ENCODE data around the gene CAPN8. TPM values are rescaled to one million over a fixed set of nuclear protein-coding genes. Genes with fewer than 3 reads are reported as not detected.

The CAPN8 gene
- total and polyA plus RNA-seq, 2 donors, result 0.38 to 2.6 TPM

DNA sequence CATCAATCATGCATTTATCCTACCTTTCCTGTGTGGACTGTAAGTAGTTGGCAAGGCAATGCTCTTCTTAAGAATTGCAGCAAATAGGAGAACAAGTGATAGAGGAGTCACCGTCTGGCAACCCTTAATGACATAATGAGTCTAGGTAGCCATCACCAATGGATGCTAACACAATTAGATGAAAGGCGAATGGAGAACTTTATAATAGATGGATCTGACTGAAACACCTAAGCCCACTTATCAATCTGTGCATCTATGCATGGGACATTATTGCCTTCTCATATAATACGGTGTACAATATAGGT, 18.9 kb upstream of the CAPN8 start:
- Histone ChIP-seq H3K4me1 (ENCODE audit: control insufficient read depth in 2 of 2, insufficient read depth in 2 of 2, low read length in 2 of 2) (no peaks in the 10 kb centered on the region), H3K9me3 (ENCODE audit: control insufficient read depth in 2 of 2, insufficient read depth in 1 of 2, low read length in 1 of 2) (no peaks in the 10 kb centered on the region), H3K36me3 (ENCODE audit: control insufficient read depth in 2 of 2, insufficient read depth in 2 of 2, low read length in 1 of 2) (no peaks in the 10 kb centered on the region), H3K27me3 (ENCODE audit: control insufficient read depth in 2 of 2, insufficient read depth in 1 of 2, low read length in 1 of 2) (peaks cover 0 to 5% of the 10 kb centered on the region in 2 donors), H3K27ac (ENCODE audit: low read depth in 1 of 2, low read length in 1 of 2) (no peak overlapping the region), H3K4me3 (ENCODE audit: low read length in 2 of 2) (no peak overlapping the region)
- WGBS, result 94% methylated on average over 3 of the region's 3 CpGs
- no peak for DNase-seq (ENCODE audit: low read depth in 6 of 9, low spot score in 9 of 9)

DNA sequence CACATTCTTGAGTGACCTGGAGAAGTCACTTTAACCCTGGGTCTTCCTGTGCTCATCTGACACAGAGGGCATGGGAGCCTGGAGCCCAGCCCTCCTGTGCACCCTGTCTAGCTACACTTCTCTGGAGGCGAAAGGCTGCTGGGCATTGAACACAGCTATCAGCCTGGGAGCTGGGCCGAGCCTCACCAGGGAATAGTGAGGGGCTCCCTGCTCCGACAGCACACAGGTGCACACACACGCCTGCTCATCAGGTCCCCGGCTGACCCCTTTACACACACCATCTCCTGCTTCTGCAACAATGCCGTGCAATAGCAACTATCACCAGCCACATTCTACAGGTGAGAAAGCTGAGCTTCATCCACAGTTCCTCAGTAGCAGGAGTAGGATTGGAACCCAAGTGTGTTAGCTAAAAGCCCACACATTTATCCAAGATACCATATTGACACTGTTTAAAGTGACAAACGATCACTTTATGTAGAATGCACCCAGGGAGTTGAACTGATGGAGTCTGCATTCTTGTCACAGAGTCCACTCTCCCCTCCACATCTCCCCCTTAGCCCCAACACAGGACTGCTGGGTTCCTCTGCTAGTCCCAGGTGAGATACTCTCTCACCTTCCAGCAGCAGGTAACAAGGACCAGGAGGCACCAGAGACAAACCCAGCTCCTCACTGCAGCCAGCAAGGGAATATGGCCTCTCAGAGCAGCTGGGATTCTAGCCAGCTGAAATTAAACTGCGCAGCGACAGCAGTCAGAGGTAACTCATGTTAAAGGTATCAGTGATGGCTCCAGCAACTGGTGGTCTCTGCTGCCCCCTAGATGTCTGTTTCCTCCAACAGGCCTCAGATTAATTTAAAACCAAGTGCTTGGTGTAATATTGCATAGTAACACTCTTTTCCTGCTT, 18.3 kb upstream of the CAPN8 start:
- WGBS, result 71% methylated on average over 9 of the region's 9 CpGs
- Histone ChIP-seq H3K9me3 (ENCODE audit: control insufficient read depth in 2 of 2, insufficient read depth in 1 of 2, low read length in 1 of 2) (no peaks in the 10 kb centered on the region), H3K4me3 (ENCODE audit: low read length in 2 of 2) (no peak overlapping the region), H3K27me3 (ENCODE audit: control insufficient read depth in 2 of 2, insufficient read depth in 1 of 2, low read length in 1 of 2) (peaks cover 0 to 5% of the 10 kb centered on the region in 2 donors), H3K36me3 (ENCODE audit: control insufficient read depth in 2 of 2, insufficient read depth in 2 of 2, low read length in 1 of 2) (no peaks in the 10 kb centered on the region), H3K4me1 (ENCODE audit: control insufficient read depth in 2 of 2, insufficient read depth in 2 of 2, low read length in 2 of 2) (no peaks in the 10 kb centered on the region), H3K27ac (ENCODE audit: low read depth in 1 of 2, low read length in 1 of 2) (no peak overlapping the region)
- peak; percentile 29 to 77 (median 53) for DNase-seq (ENCODE audit: low read depth in 6 of 9, low spot score in 9 of 9)

DNA sequence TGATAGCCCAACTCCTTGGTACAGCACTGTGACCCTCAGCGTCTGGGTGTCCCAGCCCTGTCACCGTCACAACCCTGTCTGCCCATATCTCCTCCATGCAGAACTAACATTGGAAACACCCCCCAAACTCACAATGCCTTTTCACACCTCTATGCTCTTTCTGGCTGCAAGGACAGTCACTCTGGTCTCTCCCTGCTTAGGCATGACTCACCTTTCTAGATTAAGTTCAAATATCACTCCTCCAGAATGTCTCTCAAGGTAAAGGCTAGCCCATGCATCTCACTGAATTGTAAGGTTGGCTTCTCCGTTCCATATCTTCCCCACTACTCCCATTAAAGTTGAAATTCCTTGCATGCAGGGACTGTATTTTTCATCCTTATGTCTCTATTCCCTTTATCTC, 17.0 kb upstream of the CAPN8 start:
- Histone ChIP-seq H3K4me3 (ENCODE audit: low read length in 2 of 2) (no peak overlapping the region), H3K9me3 (ENCODE audit: control insufficient read depth in 2 of 2, insufficient read depth in 1 of 2, low read length in 1 of 2) (no peaks in the 10 kb centered on the region), H3K27me3 (ENCODE audit: control insufficient read depth in 2 of 2, insufficient read depth in 1 of 2, low read length in 1 of 2) (peaks cover 0 to 5% of the 10 kb centered on the region in 2 donors), H3K4me1 (ENCODE audit: control insufficient read depth in 2 of 2, insufficient read depth in 2 of 2, low read length in 2 of 2) (no peaks in the 10 kb centered on the region), H3K27ac (ENCODE audit: low read depth in 1 of 2, low read length in 1 of 2) (no peak overlapping the region), H3K36me3 (ENCODE audit: control insufficient read depth in 2 of 2, insufficient read depth in 2 of 2, low read length in 1 of 2) (no peaks in the 10 kb centered on the region)
- WGBS, result 97% methylated on average over 3 of the region's 3 CpGs
- no peak for DNase-seq (ENCODE audit: low read depth in 6 of 9, low spot score in 9 of 9)

DNA sequence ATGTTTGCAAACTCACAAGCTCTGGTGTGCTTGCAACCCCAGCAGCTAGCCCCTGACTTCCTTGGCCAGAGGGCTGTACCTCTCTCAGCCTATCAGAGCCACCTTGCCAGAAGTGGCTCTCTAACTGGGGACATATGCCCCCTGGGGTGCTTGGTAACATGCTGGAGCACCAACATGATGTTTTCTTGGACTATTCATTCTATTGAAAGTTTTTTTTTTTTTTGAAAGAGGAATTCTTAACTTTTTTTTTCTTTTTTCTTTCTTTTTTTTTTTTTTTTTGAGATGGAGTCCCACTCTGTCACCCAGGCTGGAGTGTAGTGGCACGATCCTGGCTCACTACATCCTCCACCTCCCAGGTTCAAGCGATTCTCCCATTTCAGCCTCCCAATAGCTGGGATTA, 14.7 kb upstream of the CAPN8 start:
- Histone ChIP-seq H3K9me3 (ENCODE audit: control insufficient read depth in 2 of 2, insufficient read depth in 1 of 2, low read length in 1 of 2) (no peaks in the 10 kb centered on the region), H3K27ac (ENCODE audit: low read depth in 1 of 2, low read length in 1 of 2) (no peak overlapping the region), H3K27me3 (ENCODE audit: control insufficient read depth in 2 of 2, insufficient read depth in 1 of 2, low read length in 1 of 2) (peaks cover 0 to 5% of the 10 kb centered on the region in 2 donors), H3K36me3 (ENCODE audit: control insufficient read depth in 2 of 2, insufficient read depth in 2 of 2, low read length in 1 of 2) (no peaks in the 10 kb centered on the region), H3K4me3 (ENCODE audit: low read length in 2 of 2) (no peak overlapping the region), H3K4me1 (ENCODE audit: control insufficient read depth in 2 of 2, insufficient read depth in 2 of 2, low read length in 2 of 2) (no peaks in the 10 kb centered on the region)
- no peak for DNase-seq (ENCODE audit: low read depth in 6 of 9, low spot score in 9 of 9)
- 100% methylated on average over 2 of the region's 2 CpGs for WGBS

DNA sequence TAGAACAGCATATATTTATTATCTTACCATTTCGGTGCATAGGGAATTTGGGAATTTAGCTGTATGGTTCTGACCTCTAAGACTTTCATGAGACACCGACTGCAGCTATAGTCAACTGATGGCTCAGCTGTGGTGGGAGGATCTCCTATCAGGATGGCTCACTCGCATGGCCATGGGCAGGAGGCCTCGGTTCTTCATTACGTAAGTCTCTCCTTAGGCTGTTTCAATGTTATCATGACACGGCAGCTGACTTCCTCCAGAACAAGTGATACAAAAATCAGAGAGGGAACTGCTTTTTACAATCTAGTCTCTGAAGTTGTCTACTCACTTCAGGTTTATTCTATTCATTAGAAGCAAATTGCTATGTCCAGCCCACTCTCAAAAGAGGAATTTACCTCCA, 13.3 kb upstream of the CAPN8 start:
- Histone ChIP-seq H3K4me3 (ENCODE audit: low read length in 2 of 2) (no peak overlapping the region), H3K36me3 (ENCODE audit: control insufficient read depth in 2 of 2, insufficient read depth in 2 of 2, low read length in 1 of 2) (no peaks in the 10 kb centered on the region), H3K27me3 (ENCODE audit: control insufficient read depth in 2 of 2, insufficient read depth in 1 of 2, low read length in 1 of 2) (peaks cover 0 to 5% of the 10 kb centered on the region in 2 donors), H3K4me1 (ENCODE audit: control insufficient read depth in 2 of 2, insufficient read depth in 2 of 2, low read length in 2 of 2) (no peaks in the 10 kb centered on the region), H3K27ac (ENCODE audit: low read depth in 1 of 2, low read length in 1 of 2) (no peak overlapping the region), H3K9me3 (ENCODE audit: control insufficient read depth in 2 of 2, insufficient read depth in 1 of 2, low read length in 1 of 2) (peaks cover 0 to 6% of the 10 kb centered on the region in 2 donors)
- 65% methylated on average over 6 of the region's 6 CpGs for WGBS
- no peak for DNase-seq (ENCODE audit: low read depth in 6 of 9, low spot score in 9 of 9)

DNA sequence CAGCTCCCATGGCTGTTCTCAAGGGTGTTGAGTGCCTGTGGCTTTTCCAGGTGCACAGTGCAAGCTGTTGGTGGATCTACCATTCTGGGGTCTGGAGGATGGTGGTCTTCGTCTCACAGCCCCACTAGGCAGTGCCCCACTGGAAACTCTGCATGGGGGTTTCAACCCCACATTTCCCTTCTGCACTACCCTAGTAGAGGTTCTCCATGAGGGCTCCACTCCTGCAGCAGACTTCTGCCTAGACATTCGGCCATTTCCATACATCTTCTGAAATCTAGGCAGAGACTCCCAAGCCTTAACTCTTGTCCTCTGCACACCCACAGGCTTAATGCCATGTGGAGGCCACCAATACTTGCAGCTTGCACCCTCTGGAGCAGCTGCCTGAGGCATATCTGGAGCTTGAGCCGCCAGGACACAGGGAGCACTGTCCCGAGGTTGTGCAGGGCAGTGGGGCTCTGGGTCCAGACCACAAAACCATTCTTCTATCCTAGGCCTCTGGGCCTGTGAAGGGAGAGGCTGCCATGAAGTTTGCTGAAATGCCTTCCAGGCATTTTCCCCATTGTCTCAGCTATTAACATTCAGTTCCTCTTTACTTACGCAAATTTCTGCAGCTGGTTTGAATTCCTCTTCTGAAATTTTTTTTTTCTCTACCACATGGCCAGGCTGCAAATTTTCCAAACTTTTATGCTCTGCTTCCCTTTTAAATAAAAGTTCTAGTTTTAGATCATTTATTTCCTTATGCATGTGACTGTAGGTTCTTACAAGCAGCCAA, 8.8 kb upstream of the CAPN8 start:
- no peak for DNase-seq (ENCODE audit: low read depth in 6 of 9, low spot score in 9 of 9)
- Histone ChIP-seq H3K27ac (ENCODE audit: low read depth in 1 of 2, low read length in 1 of 2) (no peak overlapping the region), H3K4me3 (ENCODE audit: low read length in 2 of 2) (no peak overlapping the region), H3K27me3 (ENCODE audit: control insufficient read depth in 2 of 2, insufficient read depth in 1 of 2, low read length in 1 of 2) (no peaks in the 10 kb centered on the region), H3K36me3 (ENCODE audit: control insufficient read depth in 2 of 2, insufficient read depth in 2 of 2, low read length in 1 of 2) (no peaks in the 10 kb centered on the region), H3K9me3 (ENCODE audit: control insufficient read depth in 2 of 2, insufficient read depth in 1 of 2, low read length in 1 of 2) (peaks cover 0 to 9% of the 10 kb centered on the region in 2 donors), H3K4me1 (ENCODE audit: control insufficient read depth in 2 of 2, insufficient read depth in 2 of 2, low read length in 2 of 2) (no peaks in the 10 kb centered on the region)
- WGBS, result 75% methylated on average over 5 of the region's 5 CpGs

DNA sequence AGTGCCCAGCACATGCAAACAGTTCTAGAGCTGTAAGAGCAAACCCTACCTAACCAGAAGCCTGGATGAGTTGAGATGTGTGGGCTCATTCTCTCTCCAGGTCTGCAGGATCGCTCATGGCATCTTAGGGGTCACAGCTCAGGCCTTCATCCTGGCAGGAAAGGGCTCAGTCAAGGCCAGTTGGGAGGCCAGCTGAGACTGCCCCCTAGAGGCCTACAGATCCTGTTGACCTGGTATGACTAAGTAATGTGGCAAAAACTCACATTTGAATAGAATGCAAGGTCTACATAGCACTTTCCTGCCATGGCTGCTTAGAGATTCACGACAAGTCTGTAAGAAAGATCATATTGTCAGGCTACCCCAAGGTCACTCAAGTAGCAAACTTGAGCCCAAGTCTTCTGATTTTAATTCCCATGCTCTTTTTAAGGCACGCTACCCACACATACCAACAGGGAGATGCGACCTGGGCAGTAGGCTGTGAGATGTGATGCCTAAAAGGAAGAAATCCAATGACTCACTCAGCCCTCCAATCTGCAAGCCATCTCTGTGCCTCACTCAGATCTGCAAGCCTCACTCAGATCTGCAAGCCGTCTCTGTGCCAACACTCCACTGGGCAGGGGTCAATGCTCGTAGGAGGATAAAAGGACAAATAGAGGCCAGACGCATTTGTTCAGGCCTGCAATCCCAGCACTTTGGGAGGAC, 5.1 kb upstream of the CAPN8 start:
- Histone ChIP-seq H3K27me3 (ENCODE audit: control insufficient read depth in 2 of 2, insufficient read depth in 1 of 2, low read length in 1 of 2) (no peaks in the 10 kb centered on the region), H3K36me3 (ENCODE audit: control insufficient read depth in 2 of 2, insufficient read depth in 2 of 2, low read length in 1 of 2) (no peaks in the 10 kb centered on the region), H3K4me3 (ENCODE audit: low read length in 2 of 2) (no peak overlapping the region), H3K4me1 (ENCODE audit: control insufficient read depth in 2 of 2, insufficient read depth in 2 of 2, low read length in 2 of 2) (no peaks in the 10 kb centered on the region), H3K27ac (ENCODE audit: low read depth in 1 of 2, low read length in 1 of 2) (no peak overlapping the region), H3K9me3 (ENCODE audit: control insufficient read depth in 2 of 2, insufficient read depth in 1 of 2, low read length in 1 of 2) (peaks cover 0 to 9% of the 10 kb centered on the region in 2 donors)
- WGBS, result 78% methylated on average over 7 of the region's 7 CpGs
- DNase-seq (ENCODE audit: low read depth in 6 of 9, low spot score in 9 of 9), result no peak

DNA sequence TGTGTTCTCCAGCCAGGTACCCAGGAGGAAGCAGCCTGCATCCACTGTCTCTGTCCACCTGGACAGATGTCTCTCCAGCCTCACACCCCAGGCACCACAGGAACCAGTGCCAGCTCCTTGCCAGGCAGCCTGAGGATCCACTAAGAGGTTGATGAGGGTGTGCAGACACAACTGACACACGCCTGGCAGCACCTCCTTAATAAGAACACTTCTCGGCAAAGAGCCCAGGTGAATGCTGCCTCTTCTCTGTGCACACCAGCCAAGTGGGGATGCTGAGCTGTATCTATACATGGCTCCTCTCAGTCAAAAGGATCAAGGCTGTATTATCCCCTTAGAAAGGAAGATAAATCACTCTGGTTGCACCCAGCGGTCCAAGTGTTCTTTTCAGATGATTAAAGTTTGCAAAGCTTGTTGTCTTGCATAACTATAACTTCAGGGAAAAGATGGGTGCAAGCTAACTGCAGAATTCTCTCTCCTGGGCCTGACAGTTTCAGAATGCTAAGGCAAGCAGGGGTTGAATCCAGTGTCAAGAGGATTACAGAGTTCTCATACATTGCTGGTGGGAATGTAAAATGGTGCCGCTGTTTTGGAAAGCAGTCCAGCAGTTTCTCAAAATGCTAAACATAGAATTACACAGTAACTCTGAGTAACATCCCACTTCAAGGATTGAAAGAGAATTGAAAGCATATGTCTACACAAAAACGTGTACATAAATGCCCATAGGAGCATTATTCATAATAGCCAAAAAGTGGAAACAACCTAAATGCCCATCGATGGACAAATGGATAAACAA, 3.7 kb upstream of the CAPN8 start:
- 88% methylated on average over 6 of the region's 6 CpGs for WGBS
- Histone ChIP-seq H3K27me3 (ENCODE audit: control insufficient read depth in 2 of 2, insufficient read depth in 1 of 2, low read length in 1 of 2) (no peaks in the 10 kb centered on the region), H3K9me3 (ENCODE audit: control insufficient read depth in 2 of 2, insufficient read depth in 1 of 2, low read length in 1 of 2) (peaks cover 0 to 6% of the 10 kb centered on the region in 2 donors), H3K4me3 (ENCODE audit: low read length in 2 of 2) (no peak overlapping the region), H3K27ac (ENCODE audit: low read depth in 1 of 2, low read length in 1 of 2) (no peak overlapping the region), H3K36me3 (ENCODE audit: control insufficient read depth in 2 of 2, insufficient read depth in 2 of 2, low read length in 1 of 2) (no peaks in the 10 kb centered on the region), H3K4me1 (ENCODE audit: control insufficient read depth in 2 of 2, insufficient read depth in 2 of 2, low read length in 2 of 2) (no peaks in the 10 kb centered on the region)
- DNase-seq (ENCODE audit: low read depth in 6 of 9, low spot score in 9 of 9), result no peak
